ENCODE data around the gene EVA1A. TPM values are rescaled to one million over a fixed set of nuclear protein-coding genes. Genes with fewer than 3 reads are reported as not detected.

EVA1A gene
- total RNA-seq, 4 donors from 2014 or later = 0.17 to 1.2 (median 0.69) TPM; not detected in 1

- intact Hi-C loops (cut with DNase I) = no loop called here
- Histone ChIP-seq H3K27ac (replicated peaks in 1 of 4) (no peak overlapping the region), H3K36me3 (no peaks in the 10 kb centered on the region), H3K9me3 (no peaks in the 10 kb centered on the region), H3K27me3 (no peaks in the 10 kb centered on the region), H3K4me3 (no peak overlapping the region), H3K4me1 (no peaks in the 10 kb centered on the region)
- TF ChIP-seq POLR2AphosphoS5 (IDR thresholded peaks at IDR 0.05) (no peak), POLR2A (IDR thresholded peaks at IDR 0.05; ENCODE audit: low read depth) (no peak), EP300 (IDR thresholded peaks at IDR 0.05) (no peak)
- TF ChIP-seq, protein P1, sequence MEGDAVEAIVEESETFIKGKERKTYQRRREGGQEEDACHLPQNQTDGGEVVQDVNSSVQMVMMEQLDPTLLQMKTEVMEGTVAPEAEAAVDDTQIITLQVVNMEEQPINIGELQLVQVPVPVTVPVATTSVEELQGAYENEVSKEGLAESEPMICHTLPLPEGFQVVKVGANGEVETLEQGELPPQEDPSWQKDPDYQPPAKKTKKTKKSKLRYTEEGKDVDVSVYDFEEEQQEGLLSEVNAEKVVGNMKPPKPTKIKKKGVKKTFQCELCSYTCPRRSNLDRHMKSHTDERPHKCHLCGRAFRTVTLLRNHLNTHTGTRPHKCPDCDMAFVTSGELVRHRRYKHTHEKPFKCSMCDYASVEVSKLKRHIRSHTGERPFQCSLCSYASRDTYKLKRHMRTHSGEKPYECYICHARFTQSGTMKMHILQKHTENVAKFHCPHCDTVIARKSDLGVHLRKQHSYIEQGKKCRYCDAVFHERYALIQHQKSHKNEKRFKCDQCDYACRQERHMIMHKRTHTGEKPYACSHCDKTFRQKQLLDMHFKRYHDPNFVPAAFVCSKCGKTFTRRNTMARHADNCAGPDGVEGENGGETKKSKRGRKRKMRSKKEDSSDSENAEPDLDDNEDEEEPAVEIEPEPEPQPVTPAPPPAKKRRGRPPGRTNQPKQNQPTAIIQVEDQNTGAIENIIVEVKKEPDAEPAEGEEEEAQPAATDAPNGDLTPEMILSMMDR (IDR thresholded peaks at IDR 0.05) = no peak
- DNase-seq (ENCODE audit: extremely low spot score) = no peak
- 86% methylated on average over 5 of the region's 5 CpGs for WGBS
Measured at GRCh38 chr2:75587954-75588587, 27.3 kb upstream of the EVA1A start.

GRCh38 chr2:75586971-75587370 is 26.2 kb upstream of the EVA1A start:
- intact Hi-C loops (cut with DNase I) = no loop called here

GRCh38 chr2:75582840-75583239 is 22.1 kb upstream of the EVA1A start:
- Histone ChIP-seq H3K36me3 (no peaks in the 10 kb centered on the region), H3K4me3 (no peak overlapping the region), H3K27ac (replicated peaks in 1 of 4) (no peak overlapping the region), H3K27me3 (no peaks in the 10 kb centered on the region), H3K4me1 (no peaks in the 10 kb centered on the region), H3K9me3 (no peaks in the 10 kb centered on the region)
- intact Hi-C loops (cut with DNase I) = no loop called here
- TF ChIP-seq EP300 (IDR thresholded peaks at IDR 0.05) (no peak), POLR2AphosphoS5 (IDR thresholded peaks at IDR 0.05) (no peak), POLR2A (IDR thresholded peaks at IDR 0.05; ENCODE audit: low read depth) (no peak)
- TF ChIP-seq, protein P1 (IDR thresholded peaks at IDR 0.05) = no peak
- 89% methylated on average over 1 of the region's 1 CpG for WGBS
- DNase-seq (ENCODE audit: extremely low spot score) = no peak

More at GRCh38 chr2:75586971-75587370, 26.2 kb upstream of the EVA1A start:
- no peaks in the 10 kb centered on the region for H3K27me3 ChIP-seq
- 88% methylated on average over 2 of the region's 2 CpGs for WGBS
- no peak overlapping the region for H3K4me3 ChIP-seq
- no peak for TF ChIP-seq POLR2AphosphoS5 (IDR thresholded peaks at IDR 0.05)
- TF ChIP-seq, protein P1 (IDR thresholded peaks at IDR 0.05) = no peak
- no peak for TF ChIP-seq EP300 (IDR thresholded peaks at IDR 0.05)
- TF ChIP-seq POLR2A (IDR thresholded peaks at IDR 0.05; ENCODE audit: low read depth) = no peak
- H3K27ac ChIP-seq (replicated peaks in 1 of 4) = no peak overlapping the region
- DNase-seq (ENCODE audit: extremely low spot score) = no peak
- no peaks in the 10 kb centered on the region for H3K9me3 ChIP-seq
- no peaks in the 10 kb centered on the region for H3K36me3 ChIP-seq
- no peaks in the 10 kb centered on the region for H3K4me1 ChIP-seq

GRCh38 chr2:75580606-75581005 is 19.9 kb upstream of the EVA1A start:
- H3K27me3 ChIP-seq = no peaks in the 10 kb centered on the region
- H3K36me3 ChIP-seq = no peaks in the 10 kb centered on the region
- H3K27ac ChIP-seq (replicated peaks in 1 of 4) = no peak overlapping the region
- no peaks in the 10 kb centered on the region for H3K4me1 ChIP-seq
- no peak overlapping the region for H3K4me3 ChIP-seq
- TF ChIP-seq EP300 (IDR thresholded peaks at IDR 0.05) = no peak
- no peak for TF ChIP-seq POLR2AphosphoS5 (IDR thresholded peaks at IDR 0.05)
- TF ChIP-seq, protein P1 (IDR thresholded peaks at IDR 0.05) = no peak
- no peak for TF ChIP-seq POLR2A (IDR thresholded peaks at IDR 0.05; ENCODE audit: low read depth)
- DNase-seq (ENCODE audit: extremely low spot score) = no peak
- 92% methylated on average over 1 of the region's 1 CpG for WGBS
- H3K9me3 ChIP-seq = peaks cover 0 to under 1% (median 0%) of the 10 kb centered on the region in 4 donors
- intact Hi-C loops (cut with DNase I) = no loop called here

GRCh38 chr2:75580156-75580555 is 19.4 kb upstream of the EVA1A start:
- intact Hi-C loops (cut with DNase I) = no loop called here
- WGBS = 100% methylated on average over 1 of the region's 1 CpG
- no peaks in the 10 kb centered on the region for H3K27me3 ChIP-seq
- H3K4me1 ChIP-seq = no peaks in the 10 kb centered on the region
- no peak for DNase-seq (ENCODE audit: extremely low spot score)
- no peak overlapping the region for H3K4me3 ChIP-seq
- TF ChIP-seq, protein P1 (IDR thresholded peaks at IDR 0.05) = no peak
- TF ChIP-seq EP300 (IDR thresholded peaks at IDR 0.05) = no peak
- no peak overlapping the region for H3K27ac ChIP-seq (replicated peaks in 1 of 4)
- no peaks in the 10 kb centered on the region for H3K36me3 ChIP-seq
- H3K9me3 ChIP-seq = peaks cover 0 to 5% (median 0%) of the 10 kb centered on the region in 4 donors
